Mesendoderm (in vitro differentiated cells): ENCODE data around the gene HACD2.
"Not testable (repeated sequence)": the region's sequence is repeated elsewhere in the genome, so short reads cannot be mapped to it uniquely, and the experiment has no call there.

Source experiments
- DNase-seq: peaks from one replicate; pipeline ENCODE4 v3.0.0; 2013
- H2AK5ac ChIP-seq: 2 replicates; pipeline ENCODE4 v1.6.1; 2013; ENCODE audit warnings: low read length, inconsistent platforms
- H2BK120ac ChIP-seq: 2 replicates; pipeline ENCODE4 v1.6.1; 2013; ENCODE audit warnings: low read depth, mild to moderate bottlenecking, low read length, moderate library complexity, mixed read lengths
- H2BK15ac ChIP-seq: replicated peaks from 2 replicates; pipeline ENCODE4 v1.6.1; 2013; ENCODE audit warnings: low read depth, mild to moderate bottlenecking, moderate library complexity
- H2BK5ac ChIP-seq: 2 replicates; pipeline ENCODE4 v1.6.1; 2013; ENCODE audit warnings: low read length, inconsistent platforms
- H3K18ac ChIP-seq: 2 replicates; pipeline ENCODE4 v1.6.1; 2013; ENCODE audit warnings: mild to moderate bottlenecking, low read length, mixed read lengths
- H3K23ac ChIP-seq: one replicate; pipeline ENCODE4 v1.6.1; 2013; ENCODE audit warnings: low read length
- H3K27ac ChIP-seq: 2 replicates; pipeline ENCODE4 v1.5.1; 2013; ENCODE audit warnings: low read depth, mild to moderate bottlenecking, inconsistent platforms, low read length, moderate library complexity
- H3K27me3 ChIP-seq: 2 replicates; pipeline ENCODE4 v1.6.1; 2013; ENCODE audit warnings: low read length, control low read depth, mild to moderate bottlenecking, inconsistent platforms; ENCODE audit not compliant: insufficient read depth, poor library complexity
- H3K36me3 ChIP-seq: 2 replicates; pipeline ENCODE4 v1.6.1; 2013; ENCODE audit warnings: low read length, inconsistent platforms; ENCODE audit not compliant: control insufficient read depth, insufficient read depth
- H3K4ac ChIP-seq: one replicate; pipeline ENCODE4 v1.6.1; 2013; ENCODE audit warnings: low read depth, mild to moderate bottlenecking, low read length, moderate library complexity
- H3K4me1 ChIP-seq: 2 replicates; pipeline ENCODE4 v1.6.1; 2013; ENCODE audit warnings: low read depth, low read length, inconsistent platforms; ENCODE audit not compliant: control insufficient read depth
- H3K4me2 ChIP-seq: 2 replicates; pipeline ENCODE4 v1.6.1; 2013; ENCODE audit warnings: low read length
- H3K4me3 ChIP-seq: 2 replicates; pipeline ENCODE4 v1.5.1; 2013; ENCODE audit warnings: mild to moderate bottlenecking, low read length
- H3K56ac ChIP-seq: one replicate; pipeline ENCODE4 v1.6.1; 2013; ENCODE audit warnings: low read length
- H3K79me1 ChIP-seq: 2 replicates; pipeline ENCODE4 v1.6.1; 2013; ENCODE audit warnings: low read length, inconsistent platforms
- H3K79me2 ChIP-seq: 2 replicates; pipeline ENCODE4 v1.6.1; 2013; ENCODE audit warnings: mild to moderate bottlenecking, low read length; ENCODE audit not compliant: control insufficient read depth, insufficient read depth
- H3K9ac ChIP-seq: 2 replicates; pipeline ENCODE4 v1.6.1; 2013; ENCODE audit warnings: low read length, inconsistent platforms
- H4K5ac ChIP-seq: one replicate; pipeline ENCODE4 v1.6.1; 2013; ENCODE audit warnings: low read length
- H4K8ac ChIP-seq: one replicate; pipeline ENCODE4 v1.6.1; 2013; ENCODE audit warnings: low read depth, mild to moderate bottlenecking, control low read depth, low read length, moderate library complexity
- WGBS: extraction: QIAGEN DNeasy Blood & Tissue Kit; methylation state at CpG from one replicate; pipeline ENCODE4 v1.1.7; 2013; ENCODE audit warnings: low lambda C conversion rate, missing lambda C conversion rate; ENCODE audit not compliant: insufficient coverage; ENCODE audit errors: extremely low coverage; 5-methylcytosine and 5-hydroxymethylcytosine counted together

Gene HACD2

GRCh38 chr3:123618076-123618708, 33.3 kb upstream of the HACD2 start:
- Histone ChIP-seq H2BK120ac (no peak overlapping the region), H3K36me3 (no peaks in the 10 kb centered on the region), H3K18ac (no peak overlapping the region), H4K5ac (no peak overlapping the region), H3K4me2 (no peak overlapping the region), H3K23ac (no peak overlapping the region), H3K56ac (no peak overlapping the region), H3K79me1 (no peaks in the 10 kb centered on the region), H2AK5ac (no peak overlapping the region), H3K4ac (no peak overlapping the region), H4K8ac (no peak overlapping the region), H3K27ac (no peak overlapping the region), H3K27me3 (no peaks in the 10 kb centered on the region), H3K4me1 (no peaks in the 10 kb centered on the region), H3K4me3 (no peak overlapping the region), H3K79me2 (no peaks in the 10 kb centered on the region), H2BK15ac (no peak overlapping the region), H2BK5ac (no peak overlapping the region), H3K9ac (no peak overlapping the region)
- no CpG with 5 or more reads among the region's 7 CpGs for WGBS
- DNase-seq = peak; percentile 30

GRCh38 chr3:123616593-123616992, 31.7 kb upstream of the HACD2 start:
- DNase-seq = no peak
- Histone ChIP-seq H4K8ac (no peak overlapping the region), H3K56ac (no peak overlapping the region), H3K4me2 (no peak overlapping the region), H3K36me3 (no peaks in the 10 kb centered on the region), H3K79me1 (no peaks in the 10 kb centered on the region), H3K4ac (no peak overlapping the region), H3K4me3 (no peak overlapping the region), H4K5ac (no peak overlapping the region), H3K79me2 (no peaks in the 10 kb centered on the region), H3K27me3 (no peaks in the 10 kb centered on the region), H2BK5ac (no peak overlapping the region), H2BK15ac (no peak overlapping the region), H3K18ac (no peak overlapping the region), H2AK5ac (no peak overlapping the region), H3K23ac (no peak overlapping the region), H3K9ac (no peak overlapping the region), H3K4me1 (no peaks in the 10 kb centered on the region), H3K27ac (no peak overlapping the region), H2BK120ac (no peak overlapping the region)
- WGBS = no CpG with 5 or more reads among the region's 6 CpGs

DNA sequence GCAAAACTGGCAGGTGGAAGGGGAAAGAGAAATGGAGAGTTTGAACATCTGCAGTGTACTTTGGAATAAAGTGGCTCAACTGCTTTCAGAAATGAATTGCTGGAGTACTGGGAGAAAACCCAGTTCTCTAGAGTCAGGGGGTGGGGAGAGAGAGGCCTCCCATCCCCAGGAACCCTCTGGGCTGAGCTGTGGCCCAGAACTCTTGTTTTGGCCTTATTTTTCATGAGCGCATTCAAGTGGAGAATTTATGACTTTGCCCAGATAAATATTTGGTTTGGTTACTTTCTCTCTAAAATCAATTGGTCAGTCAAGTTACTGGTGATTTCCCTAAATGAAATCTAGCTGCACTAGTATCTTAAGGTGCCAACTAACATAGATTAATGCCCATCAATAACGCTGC, 28.7 kb upstream of the HACD2 start:
- Histone ChIP-seq H4K8ac (no peak overlapping the region), H3K79me2 (no peaks in the 10 kb centered on the region), H3K18ac (no peak overlapping the region), H3K4me1 (no peaks in the 10 kb centered on the region), H2BK15ac (no peak overlapping the region), H3K4ac (no peak overlapping the region), H2AK5ac (no peak overlapping the region), H3K36me3 (no peaks in the 10 kb centered on the region), H4K5ac (no peak overlapping the region), H3K4me3 (no peak overlapping the region), H3K9ac (no peak overlapping the region), H3K23ac (no peak overlapping the region), H3K4me2 (no peak overlapping the region), H2BK120ac (no peak overlapping the region), H2BK5ac (no peak overlapping the region), H3K79me1 (no peaks in the 10 kb centered on the region), H3K56ac (no peak overlapping the region), H3K27ac (no peak overlapping the region), H3K27me3 (no peaks in the 10 kb centered on the region)
- WGBS = no CpG with 5 or more reads among the region's 2 CpGs
- no peak for DNase-seq

- not testable (repeated sequence) for H3K4me3 ChIP-seq, H3K23ac ChIP-seq, H3K4me2 ChIP-seq, H3K79me1 ChIP-seq, H3K27me3 ChIP-seq, H3K4me1 ChIP-seq, H2BK15ac ChIP-seq, H3K79me2 ChIP-seq, DNase-seq, H3K9ac ChIP-seq, H2BK5ac ChIP-seq, H3K36me3 ChIP-seq, H4K5ac ChIP-seq, H3K18ac ChIP-seq, H3K4ac ChIP-seq, H2AK5ac ChIP-seq, H2BK120ac ChIP-seq, H3K56ac ChIP-seq, H3K27ac ChIP-seq, H4K8ac ChIP-seq
- no CpG with 5 or more reads among the region's 7 CpGs for WGBS
Measured at GRCh38 chr3:123611674-123612073, 26.8 kb upstream of the HACD2 start.

DNA sequence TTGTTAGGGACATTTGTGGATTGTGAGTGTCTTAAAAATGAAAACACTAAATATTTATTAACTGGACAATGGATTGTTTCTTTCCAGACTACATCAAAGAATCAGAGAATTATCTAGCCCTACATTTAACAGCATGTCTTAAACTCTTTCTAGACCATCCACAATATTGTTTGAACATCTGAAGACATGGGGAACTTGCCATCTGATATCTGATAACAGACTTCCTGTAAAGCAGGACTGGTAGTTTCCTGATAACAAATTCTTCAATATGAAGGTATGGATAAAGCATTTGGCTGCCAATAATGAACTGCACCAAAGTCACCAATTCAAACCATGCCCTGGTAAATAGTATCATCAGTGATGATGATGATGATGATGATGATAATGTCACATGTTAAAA, 26.2 kb upstream of the HACD2 start:
- Histone ChIP-seq H3K9ac (no peak overlapping the region), H3K4me2 (no peak overlapping the region), H2AK5ac (no peak overlapping the region), H3K18ac (no peak overlapping the region), H2BK120ac (no peak overlapping the region), H3K4ac (no peak overlapping the region), H4K5ac (no peak overlapping the region), H4K8ac (no peak overlapping the region), H3K4me3 (no peak overlapping the region), H3K27ac (no peak overlapping the region), H3K79me2 (no peaks in the 10 kb centered on the region), H3K56ac (no peak overlapping the region), H2BK15ac (no peak overlapping the region), H3K79me1 (no peaks in the 10 kb centered on the region), H3K36me3 (no peaks in the 10 kb centered on the region), H3K4me1 (no peaks in the 10 kb centered on the region), H3K27me3 (no peaks in the 10 kb centered on the region), H2BK5ac (no peak overlapping the region), H3K23ac (no peak overlapping the region)
- DNase-seq = no peak

- Histone ChIP-seq H3K9ac (no peak overlapping the region), H2BK120ac (no peak overlapping the region), H3K4me1 (no peaks in the 10 kb centered on the region), H3K79me1 (no peaks in the 10 kb centered on the region), H3K79me2 (no peaks in the 10 kb centered on the region), H3K27ac (no peak overlapping the region), H2BK5ac (no peak overlapping the region), H2AK5ac (no peak overlapping the region), H3K56ac (no peak overlapping the region), H3K23ac (no peak overlapping the region), H2BK15ac (no peak overlapping the region), H3K4me2 (no peak overlapping the region), H3K4me3 (no peak overlapping the region), H3K27me3 (no peaks in the 10 kb centered on the region), H4K5ac (no peak overlapping the region), H3K4ac (no peak overlapping the region), H4K8ac (no peak overlapping the region), H3K18ac (no peak overlapping the region), H3K36me3 (no peaks in the 10 kb centered on the region)
- DNase-seq = no peak
- WGBS = no CpG with 5 or more reads among the region's 3 CpGs
Measured at GRCh38 chr3:123610331-123610730, 25.5 kb upstream of the HACD2 start.
